GM23248 (cell line): ENCODE results near the gene LMX1B. TPM values are rescaled to one million over a fixed set of nuclear protein-coding genes. Genes with fewer than 3 reads are reported as not detected.
A peak's percentile ranks its signal among the peaks of the same experiment; 100 is the strongest.

Experiments
- DNase-seq: peaks from one replicate; pipeline ENCODE4 v3.0.0-alpha.2; 2015
- H2AFZ ChIP-seq: fragments of 200-600 bp; sonication (generic); 2 replicates; pipeline ENCODE4 v1.6.1; 2016; ENCODE audit warnings: antibody characterized with exemption
- H3F3A ChIP-seq: fragments of 200-600 bp; sonication (generic); 2 replicates; pipeline ENCODE4 v1.6.1; 2016; ENCODE audit warnings: mild to moderate bottlenecking, antibody characterized with exemption, mixed run types; ENCODE audit not compliant: insufficient read depth
- H3K27ac ChIP-seq: fragments of 200-600 bp; sonication (generic); 2 replicates; pipeline ENCODE4 v1.5.1; 2016; ENCODE audit warnings: mild to moderate bottlenecking
- H3K27me3 ChIP-seq: fragments of 200-600 bp; sonication (generic); replicated peaks from 2 replicates; pipeline ENCODE4 v1.6.1; 2016; ENCODE audit warnings: mild to moderate bottlenecking; ENCODE audit not compliant: insufficient read depth
- H3K36me3 ChIP-seq: fragments of 200-600 bp; sonication (generic); 2 replicates; pipeline ENCODE4 v1.6.1; 2016; ENCODE audit warnings: low read depth, mild to moderate bottlenecking
- H3K4me1 ChIP-seq: fragments of 200-600 bp; sonication (generic); 2 replicates; pipeline ENCODE4 v1.6.1; 2016; ENCODE audit warnings: mild to moderate bottlenecking; ENCODE audit not compliant: insufficient read depth
- H3K4me2 ChIP-seq: fragments of 200-600 bp; sonication (generic); one replicate; pipeline ENCODE4 v1.6.1; 2016; ENCODE audit warnings: mild to moderate bottlenecking; ENCODE audit not compliant: unreplicated experiment
- H3K4me3 ChIP-seq: fragments of 200-600 bp; sonication (generic); 2 replicates; pipeline ENCODE4 v1.5.1; 2016; ENCODE audit warnings: mild to moderate bottlenecking
- H3K79me2 ChIP-seq: fragments of 200-600 bp; sonication (generic); 2 replicates; pipeline ENCODE4 v1.6.1; 2016; ENCODE audit warnings: mild to moderate bottlenecking; ENCODE audit not compliant: insufficient read depth
- H3K9ac ChIP-seq: fragments of 200-600 bp; sonication (generic); 2 replicates; pipeline ENCODE4 v1.6.1; 2016; ENCODE audit warnings: mild to moderate bottlenecking
- H3K9me2 ChIP-seq: fragments of 200-600 bp; sonication (generic); 2 replicates; pipeline ENCODE4 v1.6.1; 2016; ENCODE audit warnings: mixed run types, mild to moderate bottlenecking, moderate library complexity; ENCODE audit not compliant: insufficient read depth
- H3K9me3 ChIP-seq: fragments of 200-600 bp; sonication (generic); one replicate; pipeline ENCODE4 v1.6.1; 2017; ENCODE audit warnings: low read depth
- H4K20me1 ChIP-seq: fragments of 200-600 bp; sonication (generic); 2 replicates; pipeline ENCODE4 v1.6.0; 2016; ENCODE audit not compliant: insufficient read depth
- EZH2 ChIP-seq: fragments of 200-600 bp; sonication (generic); IDR thresholded peaks from 2 replicates; pipeline ENCODE4 v1.6.1; 2018; ENCODE audit warnings: antibody characterized with exemption, mild to moderate bottlenecking; ENCODE audit not compliant: insufficient read depth, poor library complexity, severe bottlenecking
- EZH2phosphoT487 ChIP-seq: fragments of 200-600 bp; sonication (generic); IDR thresholded peaks from 2 replicates; pipeline ENCODE4 v1.6.1; 2018; ENCODE audit warnings: antibody characterized with exemption, moderate library complexity, mild to moderate bottlenecking, low read depth; ENCODE audit not compliant: insufficient read depth
- WGBS, 2 experiments: methylation state at CpG; one replicate each; pipeline ENCODE4 v1.1.6; 2015 to 2017; ENCODE audit warnings: low lambda C conversion rate in 2 of 2, low coverage in 1 of 2; ENCODE audit errors: missing lambda C conversion rate in 2 of 2; 5-methylcytosine and 5-hydroxymethylcytosine counted together
- in situ Hi-C: fragments of 300-500 bp; cut with MboI; formaldehyde crosslinking; loops from 2 replicates; pipeline ENCODE4 v1.15.0; 2020
- polyA plus RNA-seq: library from polyadenylated mRNA; unstranded; fragments of >200 nt; fragmentation: Nextera tagmentation; extraction: Ambion mirVana; gene quantifications from 2 replicates; pipeline ENCODE4 v1.2.1, GENCODE V29; 2016
- total RNA-seq: library from RNA; depleted of rRNA; stranded (reverse); fragments of >200 nt; shearing (Covaris generic); gene quantifications from 2 replicates; pipeline ENCODE4 v1.2.3, GENCODE V29; 2014

The LMX1B gene
- total and polyA plus RNA-seq, 2 experiments from 2014 or later, result not detected

DNA sequence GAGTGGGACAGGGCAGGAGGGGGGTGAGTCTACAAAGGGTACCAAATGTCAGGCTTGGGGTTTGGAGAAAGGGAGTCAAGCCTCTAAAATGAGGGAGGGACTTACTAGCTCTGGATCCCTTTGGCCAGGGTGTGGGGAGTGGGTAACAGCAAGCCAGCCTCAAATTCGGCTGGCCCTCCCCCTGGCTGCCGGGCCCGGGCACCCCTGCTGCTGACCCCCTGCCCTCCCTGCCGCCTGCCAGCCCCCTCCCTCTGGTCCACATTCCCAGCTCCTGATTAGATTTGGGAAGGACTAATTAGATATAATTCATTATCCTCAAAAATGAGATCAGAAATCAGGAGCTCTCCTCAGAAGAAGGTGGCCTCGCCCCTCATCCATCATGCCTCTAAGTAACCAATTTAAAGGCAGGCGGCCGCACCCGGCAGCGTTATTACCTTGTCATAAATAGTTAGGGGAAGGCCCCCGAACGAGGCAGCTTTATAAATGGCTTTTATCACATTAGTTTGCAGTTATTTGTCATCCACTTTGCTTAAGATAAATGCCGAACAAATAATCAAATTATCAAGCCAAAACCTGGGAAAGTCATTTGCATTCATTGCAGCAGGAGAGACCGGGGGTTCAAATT is 44.6 kb downstream of the LMX1B start:
- H4K20me1 ChIP-seq, result no peaks in the 10 kb centered on the region
- peaks cover 23% of the 10 kb centered on the region for H3K27me3 ChIP-seq
- no peak overlapping the region for H3K4me3 ChIP-seq
- no peak overlapping the region for H3K27ac ChIP-seq
- no peaks in the 10 kb centered on the region for H3F3A ChIP-seq
- H3K4me1 ChIP-seq, result no peaks in the 10 kb centered on the region
- H2AFZ ChIP-seq, result no peak overlapping the region
- no peak for TF ChIP-seq EZH2phosphoT487
- no peak for TF ChIP-seq EZH2
- no peaks in the 10 kb centered on the region for H3K9me2 ChIP-seq
- H3K4me2 ChIP-seq, result no peak overlapping the region
- no peaks in the 10 kb centered on the region for H3K9me3 ChIP-seq
- 55 to 66% methylated on average over 12 to 13 of the region's 13 CpGs for WGBS, 2 experiments
- no peaks in the 10 kb centered on the region for H3K36me3 ChIP-seq
- in situ Hi-C loops, result no loop called here
- no peak overlapping the region for H3K9ac ChIP-seq
- no peaks in the 10 kb centered on the region for H3K79me2 ChIP-seq
- DNase-seq, result no peak

- Histone ChIP-seq H3K9ac (no peak overlapping the region), H2AFZ (no peak overlapping the region), H3K4me3 (no peak overlapping the region), H3F3A (no peaks in the 10 kb centered on the region), H3K4me1 (no peaks in the 10 kb centered on the region), H3K9me2 (no peaks in the 10 kb centered on the region), H3K79me2 (no peaks in the 10 kb centered on the region), H3K27ac (no peak overlapping the region), H3K27me3 (peaks cover 23% of the 10 kb centered on the region), H3K9me3 (no peaks in the 10 kb centered on the region), H3K36me3 (no peaks in the 10 kb centered on the region), H3K4me2 (no peak overlapping the region), H4K20me1 (no peaks in the 10 kb centered on the region)
- no peak for DNase-seq
- 69 to 73% methylated on average over 7 to 11 of the region's 11 CpGs for WGBS, 2 experiments
- TF ChIP-seq EZH2 (no peak), EZH2phosphoT487 (no peak)
- in situ Hi-C loops, result no loop called here
These were observed 45.3 kb downstream of the LMX1B start for GRCh38 chr9:126658956-126659555.

- no peaks in the 10 kb centered on the region for H3K9me2 ChIP-seq
- no peaks in the 10 kb centered on the region for H3K4me1 ChIP-seq
- no peaks in the 10 kb centered on the region for H3K79me2 ChIP-seq
- no peak overlapping the region for H3K4me2 ChIP-seq
- 82 to 91% methylated on average over 16 to 17 of the region's 17 CpGs for WGBS, 2 experiments
- H4K20me1 ChIP-seq, result no peaks in the 10 kb centered on the region
- H3K27me3 ChIP-seq, result peaks cover 14% of the 10 kb centered on the region
- H2AFZ ChIP-seq, result no peak overlapping the region
- H3K4me3 ChIP-seq, result no peak overlapping the region
- DNase-seq, result no peak
- H3F3A ChIP-seq, result no peaks in the 10 kb centered on the region
- H3K9ac ChIP-seq, result no peak overlapping the region
- H3K27ac ChIP-seq, result no peak overlapping the region
- H3K9me3 ChIP-seq, result no peaks in the 10 kb centered on the region
- no peak for TF ChIP-seq EZH2phosphoT487
- no peak for TF ChIP-seq EZH2
- no peaks in the 10 kb centered on the region for H3K36me3 ChIP-seq
- in situ Hi-C loops, result no loop called here
These were observed 47.4 kb downstream of the LMX1B start for GRCh38 chr9:126661122-126661520.

- Histone ChIP-seq H3K9me3 (no peaks in the 10 kb centered on the region), H3K9ac (no peak overlapping the region), H3K4me3 (no peak overlapping the region), H2AFZ (no peak overlapping the region), H3F3A (no peaks in the 10 kb centered on the region), H3K79me2 (no peaks in the 10 kb centered on the region), H3K9me2 (no peaks in the 10 kb centered on the region), H3K4me1 (no peaks in the 10 kb centered on the region), H3K27ac (no peak overlapping the region), H3K36me3 (no peaks in the 10 kb centered on the region), H3K4me2 (no peak overlapping the region), H4K20me1 (no peaks in the 10 kb centered on the region), H3K27me3 (peaks cover 9% of the 10 kb centered on the region)
- 50 to 69% methylated on average over 9 to 12 of the region's 15 CpGs for WGBS, 2 experiments
- peak; percentile 16 for DNase-seq
- TF ChIP-seq EZH2 (no peak), EZH2phosphoT487 (no peak)
- in situ Hi-C loops, result no loop called here
These were observed 48.0 kb downstream of the LMX1B start for GRCh38 chr9:126661521-126662251.
